ENCODE data around the gene KCNJ4.
A peak's percentile ranks its signal among the peaks of the same experiment; 100 is the strongest.

DNA sequence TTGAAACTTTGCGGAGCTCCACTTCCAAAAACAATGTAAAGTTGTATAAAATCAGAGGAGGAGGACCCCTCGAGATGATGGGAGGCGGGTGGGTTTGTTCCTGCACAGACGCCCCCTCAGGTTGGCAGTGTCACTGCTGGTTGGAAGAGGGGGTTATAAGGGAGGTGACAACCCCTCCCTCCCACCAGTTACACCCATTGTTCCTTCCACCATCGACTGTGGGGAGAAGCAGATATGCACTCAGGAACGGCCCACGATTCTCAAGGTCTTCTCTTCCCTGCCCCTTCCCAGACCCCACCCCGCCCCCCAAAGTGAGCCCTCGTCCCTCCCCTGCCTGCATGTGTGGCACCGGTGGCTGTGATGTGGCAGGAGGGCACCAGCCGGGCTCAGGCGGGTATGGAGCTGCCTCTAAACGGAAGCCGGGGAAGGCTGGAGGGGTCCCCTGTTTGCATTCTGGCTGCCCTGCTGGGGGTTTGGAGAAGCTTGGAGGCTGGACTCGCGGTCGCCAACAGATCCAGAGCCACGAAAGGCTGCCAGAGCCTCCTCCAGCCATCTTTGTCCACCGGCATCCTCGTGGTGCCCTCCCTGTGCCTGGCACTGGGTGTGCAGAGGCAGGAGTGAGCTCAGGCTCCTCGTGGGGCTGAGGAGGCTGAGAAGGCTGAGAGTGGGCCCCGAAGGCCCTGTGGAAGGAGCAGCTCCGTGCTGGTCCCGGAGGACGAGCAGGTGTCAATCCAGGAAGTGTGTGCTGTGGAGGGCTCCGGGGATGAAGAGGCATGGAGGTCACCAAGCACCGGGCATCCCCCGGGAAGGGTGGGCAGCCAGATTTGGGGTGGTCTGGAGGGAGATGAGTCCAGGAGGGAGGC, 13.7 kb upstream of the KCNJ4 start:
- TF ChIP-seq, protein P1, sequence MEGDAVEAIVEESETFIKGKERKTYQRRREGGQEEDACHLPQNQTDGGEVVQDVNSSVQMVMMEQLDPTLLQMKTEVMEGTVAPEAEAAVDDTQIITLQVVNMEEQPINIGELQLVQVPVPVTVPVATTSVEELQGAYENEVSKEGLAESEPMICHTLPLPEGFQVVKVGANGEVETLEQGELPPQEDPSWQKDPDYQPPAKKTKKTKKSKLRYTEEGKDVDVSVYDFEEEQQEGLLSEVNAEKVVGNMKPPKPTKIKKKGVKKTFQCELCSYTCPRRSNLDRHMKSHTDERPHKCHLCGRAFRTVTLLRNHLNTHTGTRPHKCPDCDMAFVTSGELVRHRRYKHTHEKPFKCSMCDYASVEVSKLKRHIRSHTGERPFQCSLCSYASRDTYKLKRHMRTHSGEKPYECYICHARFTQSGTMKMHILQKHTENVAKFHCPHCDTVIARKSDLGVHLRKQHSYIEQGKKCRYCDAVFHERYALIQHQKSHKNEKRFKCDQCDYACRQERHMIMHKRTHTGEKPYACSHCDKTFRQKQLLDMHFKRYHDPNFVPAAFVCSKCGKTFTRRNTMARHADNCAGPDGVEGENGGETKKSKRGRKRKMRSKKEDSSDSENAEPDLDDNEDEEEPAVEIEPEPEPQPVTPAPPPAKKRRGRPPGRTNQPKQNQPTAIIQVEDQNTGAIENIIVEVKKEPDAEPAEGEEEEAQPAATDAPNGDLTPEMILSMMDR (IDR thresholded peaks at IDR 0.05), result peak in 1 of 6 experiments; percentile 4
- no peak for TF ChIP-seq POLR2A (IDR thresholded peaks at IDR 0.05)

All from thyroid gland (tissue), 4 donors.